Measurements from ENCODE around the gene ACP1.

DNA sequence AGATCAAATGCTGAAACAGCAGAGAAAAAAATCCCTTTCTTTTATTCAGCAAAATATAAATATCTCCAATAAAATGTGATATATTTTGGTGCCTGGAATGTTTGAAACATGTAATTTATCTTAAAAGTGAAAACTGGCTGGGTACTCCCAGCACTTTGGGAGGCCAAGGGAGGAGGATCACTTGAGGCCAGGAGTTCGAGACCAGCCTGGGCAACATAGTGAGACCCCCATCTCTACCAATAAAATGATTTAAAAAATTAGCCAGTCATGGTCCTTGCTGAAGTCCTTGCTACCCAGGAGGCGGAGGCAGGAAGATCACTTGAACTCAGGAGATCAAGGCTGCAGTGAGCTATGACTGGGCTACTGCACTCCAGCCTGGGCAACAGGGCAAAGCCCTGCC lies 9.6 kb upstream of the ACP1 start:
- TF ChIP-seq ZC3H11A (IDR thresholded peaks at IDR 0.05) (no peak), POLR2A (IDR thresholded peaks at IDR 0.05; ENCODE audit: low read length) (no peak)
- TF ChIP-seq, protein P1, sequence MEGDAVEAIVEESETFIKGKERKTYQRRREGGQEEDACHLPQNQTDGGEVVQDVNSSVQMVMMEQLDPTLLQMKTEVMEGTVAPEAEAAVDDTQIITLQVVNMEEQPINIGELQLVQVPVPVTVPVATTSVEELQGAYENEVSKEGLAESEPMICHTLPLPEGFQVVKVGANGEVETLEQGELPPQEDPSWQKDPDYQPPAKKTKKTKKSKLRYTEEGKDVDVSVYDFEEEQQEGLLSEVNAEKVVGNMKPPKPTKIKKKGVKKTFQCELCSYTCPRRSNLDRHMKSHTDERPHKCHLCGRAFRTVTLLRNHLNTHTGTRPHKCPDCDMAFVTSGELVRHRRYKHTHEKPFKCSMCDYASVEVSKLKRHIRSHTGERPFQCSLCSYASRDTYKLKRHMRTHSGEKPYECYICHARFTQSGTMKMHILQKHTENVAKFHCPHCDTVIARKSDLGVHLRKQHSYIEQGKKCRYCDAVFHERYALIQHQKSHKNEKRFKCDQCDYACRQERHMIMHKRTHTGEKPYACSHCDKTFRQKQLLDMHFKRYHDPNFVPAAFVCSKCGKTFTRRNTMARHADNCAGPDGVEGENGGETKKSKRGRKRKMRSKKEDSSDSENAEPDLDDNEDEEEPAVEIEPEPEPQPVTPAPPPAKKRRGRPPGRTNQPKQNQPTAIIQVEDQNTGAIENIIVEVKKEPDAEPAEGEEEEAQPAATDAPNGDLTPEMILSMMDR (IDR thresholded peaks at IDR 0.05): no peak
